LoVo (cell line): ENCODE data around the gene ZNF649.
"Not testable (repeated sequence)": the region's sequence is repeated elsewhere in the genome, so short reads cannot be mapped to it uniquely, and the experiment has no call there.

Experiments used
- DNase-seq: peaks from one replicate; pipeline ENCODE4 v3.0.0-alpha.2; 2016; ENCODE audit warnings: low spot score

ZNF649 gene

DNA sequence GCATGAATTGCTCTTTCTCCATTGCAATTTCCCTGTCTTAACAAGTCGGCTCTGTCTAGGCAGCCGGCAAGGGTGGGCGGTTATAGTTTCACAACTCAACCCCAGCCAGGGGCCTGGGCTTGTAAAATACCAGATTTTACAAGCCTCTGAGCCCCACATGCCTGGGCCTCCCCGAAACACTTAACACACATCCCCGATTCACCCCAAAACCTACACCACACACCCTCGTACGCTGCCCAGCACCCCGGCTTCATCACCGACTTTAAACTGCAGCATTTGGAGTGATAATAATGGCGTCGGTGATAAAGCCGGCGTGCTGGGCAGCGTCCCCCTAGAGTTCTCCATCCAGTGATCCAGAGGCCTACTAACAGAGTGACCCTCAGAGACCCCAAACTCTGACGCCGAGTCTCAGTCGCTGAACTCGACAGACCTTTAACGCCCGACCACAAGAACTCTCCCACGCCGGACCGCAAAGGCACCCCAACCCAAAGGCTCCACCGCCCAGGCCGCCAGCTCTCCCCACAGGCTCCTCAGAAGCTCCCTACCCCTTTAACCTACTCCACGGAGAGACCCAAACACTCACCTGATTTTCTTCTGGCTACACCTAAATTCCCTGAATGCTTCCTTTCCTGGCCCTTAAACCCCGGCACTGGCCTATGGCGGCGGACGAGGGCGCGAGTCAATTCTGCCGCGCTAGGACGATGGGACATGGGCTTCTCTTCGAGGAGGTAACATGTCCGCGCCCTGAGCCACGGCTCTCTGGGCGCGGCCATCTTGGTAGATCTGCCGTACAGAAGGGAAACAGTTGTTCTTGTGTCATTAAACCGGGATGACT, at the start of gene ZNF649:
TSS of gene ZNF649 (minus strand) at position 687 of the 835 bp plus-strand sequence. CDS start 4,910 bp downstream, outside the sequence.
- DNase-seq, result no peak

DNA sequence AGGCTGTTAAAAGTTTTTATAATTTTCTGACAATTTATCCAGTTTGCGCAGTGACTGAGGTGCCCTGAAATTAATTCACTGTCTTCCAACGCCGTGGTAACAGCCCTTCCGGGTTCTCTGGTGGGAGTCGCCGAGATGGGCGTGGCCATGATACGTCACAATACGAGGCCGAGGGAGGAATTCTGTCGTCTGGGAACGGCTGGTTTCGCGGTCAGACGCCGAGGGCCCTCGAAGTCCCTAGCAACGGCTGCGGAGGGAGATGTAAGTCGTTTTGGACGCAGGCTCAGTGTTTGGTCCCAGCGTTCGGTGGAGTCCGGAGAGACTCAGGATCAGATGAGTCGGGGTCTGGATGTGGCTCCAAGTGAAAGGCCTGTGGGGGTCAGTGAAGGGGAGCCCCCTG, 44.2 kb upstream of the ZNF649 start:
- no peak for DNase-seq

DNA sequence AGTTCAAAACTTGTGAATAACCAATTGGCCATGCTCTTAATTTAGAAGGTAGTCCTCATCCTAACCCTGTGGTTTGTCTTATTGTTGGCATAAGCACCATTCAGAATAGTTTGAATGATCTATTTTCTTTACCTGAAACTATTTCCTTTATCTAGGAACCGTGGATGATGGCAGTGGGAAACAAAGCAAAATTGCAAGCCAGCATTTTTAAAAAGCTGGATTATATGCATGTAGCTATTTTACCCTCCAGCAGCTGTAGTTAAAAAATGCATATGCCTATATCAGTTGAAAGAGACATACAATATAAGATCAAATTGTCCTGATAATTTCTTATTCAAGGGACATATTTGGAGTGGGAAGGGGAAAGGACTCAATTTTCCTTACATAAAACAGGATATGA, 41.8 kb upstream of the ZNF649 start:
- DNase-seq, result no peak

DNA sequence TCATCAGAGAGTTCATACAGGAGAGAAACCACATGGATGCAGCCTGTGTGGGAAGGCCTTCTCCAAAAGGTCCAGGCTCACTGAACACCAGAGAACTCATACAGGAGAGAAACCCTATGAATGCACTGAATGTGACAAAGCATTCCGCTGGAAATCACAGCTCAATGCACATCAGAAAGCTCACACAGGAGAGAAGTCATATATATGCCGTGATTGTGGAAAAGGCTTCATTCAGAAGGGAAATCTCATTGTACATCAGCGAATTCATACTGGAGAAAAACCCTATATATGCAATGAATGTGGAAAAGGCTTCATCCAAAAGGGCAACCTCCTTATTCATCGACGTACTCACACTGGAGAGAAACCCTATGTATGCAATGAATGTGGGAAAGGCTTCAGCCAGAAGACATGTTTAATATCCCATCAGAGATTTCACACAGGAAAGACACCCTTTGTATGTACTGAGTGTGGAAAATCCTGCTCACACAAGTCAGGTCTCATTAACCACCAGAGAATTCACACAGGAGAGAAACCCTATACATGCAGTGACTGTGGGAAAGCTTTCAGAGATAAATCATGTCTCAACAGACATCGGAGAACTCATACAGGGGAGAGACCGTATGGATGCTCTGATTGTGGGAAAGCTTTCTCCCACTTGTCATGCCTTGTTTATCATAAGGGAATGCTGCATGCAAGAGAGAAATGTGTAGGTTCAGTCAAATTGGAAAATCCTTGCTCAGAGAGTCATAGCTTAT, 40.2 kb upstream of the ZNF649 start:
- no peak for DNase-seq

DNA sequence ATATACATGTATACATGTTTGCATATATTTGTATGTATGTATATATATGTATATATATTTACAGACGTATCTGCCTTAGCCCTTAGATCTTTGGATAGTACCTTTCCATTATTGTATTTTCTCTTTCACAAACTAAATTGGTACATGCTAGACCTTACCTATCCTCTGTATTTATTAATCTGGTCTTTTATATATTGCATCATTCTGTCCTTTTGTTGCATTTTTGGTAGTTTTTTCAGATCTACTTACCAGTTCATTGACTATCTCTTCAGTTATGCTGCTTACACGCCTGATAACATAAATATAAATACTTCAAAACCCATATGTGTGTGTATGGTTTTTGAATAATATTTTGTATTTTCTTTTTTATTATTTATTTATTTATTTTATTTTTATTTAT, 34.1 kb upstream of the ZNF649 start:
- DNase-seq, result no peak

DNA sequence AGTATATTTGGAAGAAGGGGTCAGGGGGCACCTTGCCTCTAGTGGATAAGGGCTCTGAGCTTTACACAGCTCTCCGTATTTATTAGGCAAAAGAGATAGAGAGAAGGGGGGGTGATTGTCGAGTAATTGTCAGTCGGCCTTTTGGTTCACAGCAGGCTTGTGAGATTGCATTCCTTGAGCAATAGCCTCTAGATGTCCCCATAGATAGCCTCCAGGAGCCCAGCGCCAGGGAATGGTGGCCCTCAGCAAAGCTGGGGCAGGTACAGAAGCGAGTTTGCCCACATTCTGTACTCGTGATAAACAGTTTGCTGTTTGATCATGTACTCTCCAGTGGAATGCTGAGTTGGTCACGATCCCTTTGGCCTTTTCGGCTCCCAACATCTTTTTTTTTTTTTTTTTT, 27.1 kb upstream of the ZNF649 start:
- no peak for DNase-seq

DNA sequence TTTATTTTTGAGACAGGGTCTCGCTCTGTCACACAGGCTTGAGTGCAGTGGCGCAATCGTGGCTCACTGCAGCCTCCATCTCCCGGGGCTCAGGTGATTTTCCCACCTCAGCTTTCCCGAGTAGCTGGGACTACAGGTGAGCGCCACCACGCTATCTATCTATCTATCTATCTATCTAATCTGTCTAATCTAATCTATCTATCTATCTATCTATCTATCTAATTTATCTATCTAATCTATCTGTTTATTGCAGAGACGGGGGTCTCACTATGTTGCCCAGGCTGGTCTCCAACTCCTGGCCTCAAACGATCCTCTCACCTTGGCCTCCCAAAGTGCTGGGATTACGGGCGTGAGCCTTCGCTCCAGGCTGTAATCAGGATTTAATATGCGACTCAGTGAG, 23.0 kb upstream of the ZNF649 start:
- DNase-seq, result no peak

DNA sequence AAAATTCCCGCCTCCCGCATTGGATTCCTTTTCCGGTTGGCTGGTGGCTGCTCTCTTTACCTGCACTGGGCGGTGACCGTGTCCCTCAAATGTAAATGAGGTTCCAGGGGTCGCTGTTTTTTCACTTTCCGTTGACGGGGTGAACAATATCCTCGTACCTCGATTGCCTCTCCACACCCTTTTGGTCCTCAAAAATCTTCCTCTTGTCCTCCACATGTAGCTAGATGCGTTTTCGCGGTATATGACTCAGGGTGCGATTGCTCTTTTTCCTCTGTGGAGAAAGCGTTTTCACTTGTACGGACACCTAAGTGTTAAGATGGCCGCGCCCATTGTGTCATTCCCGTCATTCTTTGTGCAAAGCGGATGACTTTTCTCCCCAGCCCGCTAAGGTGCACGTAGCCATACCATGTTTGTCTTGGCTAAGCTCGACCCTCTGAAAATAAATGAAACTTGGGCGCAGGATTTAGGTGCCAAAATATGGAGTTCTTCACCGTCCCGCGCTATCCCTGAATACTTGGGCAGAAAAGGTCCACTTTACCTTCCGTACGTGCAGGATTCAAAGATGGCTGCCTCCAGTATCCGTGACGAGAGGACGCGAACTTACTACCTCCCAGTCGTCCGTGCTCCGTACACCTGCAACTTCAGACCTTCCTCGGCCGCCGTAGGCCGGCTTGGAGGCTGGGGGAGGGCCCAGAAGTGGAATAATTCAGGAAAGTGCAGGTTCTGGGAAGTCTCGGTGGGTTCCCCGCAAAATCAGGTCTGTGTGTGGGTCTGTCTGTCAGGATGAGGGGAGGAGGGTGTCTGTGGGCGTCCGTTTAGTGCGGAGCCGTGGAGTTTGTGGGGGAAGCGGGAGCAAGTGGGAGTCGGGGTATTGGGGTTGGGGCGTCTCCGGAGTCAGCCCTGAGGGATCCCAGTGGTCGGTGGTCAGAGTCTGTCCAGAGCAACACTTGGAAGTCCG, 22.2 kb upstream of the ZNF649 start, which contains the start of gene ZNF613:
TSS of gene ZNF613 (plus strand) at position 689 of the 958 bp plus-strand sequence. CDS start 8,749 bp downstream, outside the sequence.
- DNase-seq, result no peak

DNA sequence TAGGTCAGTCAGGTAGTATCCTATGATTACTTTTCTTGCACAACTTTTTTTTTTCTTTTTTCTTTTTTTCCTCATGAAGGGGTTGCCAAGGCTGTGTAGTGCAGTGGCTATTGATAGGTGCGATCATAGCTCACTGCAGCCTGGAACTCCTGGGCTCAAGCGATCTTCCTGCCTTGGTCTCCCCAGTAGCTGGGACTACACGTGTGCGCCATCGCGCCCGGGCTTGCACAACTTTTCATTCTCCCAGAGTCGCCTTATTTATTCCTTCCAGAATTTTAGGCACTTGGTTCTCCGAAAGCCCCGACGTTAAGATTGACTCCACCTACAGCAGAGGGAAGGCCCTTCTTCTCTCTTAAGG, 21.6 kb upstream of the ZNF649 start:
- no peak for DNase-seq

DNA sequence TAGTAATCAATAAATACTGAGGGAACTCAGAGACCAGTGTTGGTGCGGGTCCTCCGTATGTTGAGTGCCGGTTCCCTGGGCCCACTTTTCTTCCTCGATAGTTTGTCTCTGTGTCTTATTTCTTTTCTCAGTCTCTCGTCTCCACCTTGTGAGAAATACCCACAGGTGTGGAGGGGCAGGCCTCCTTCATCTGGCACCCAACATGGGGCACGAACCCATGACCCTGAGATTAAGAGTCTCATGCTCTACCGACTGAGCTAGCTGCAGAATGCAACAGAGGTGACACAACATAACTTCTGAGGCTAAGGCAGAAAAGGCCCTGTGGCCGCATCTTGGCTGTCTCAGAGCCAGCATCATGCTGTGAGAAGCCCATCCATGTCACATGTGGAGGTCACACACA, 17.1 kb upstream of the ZNF649 start:
- no peak for DNase-seq

DNA sequence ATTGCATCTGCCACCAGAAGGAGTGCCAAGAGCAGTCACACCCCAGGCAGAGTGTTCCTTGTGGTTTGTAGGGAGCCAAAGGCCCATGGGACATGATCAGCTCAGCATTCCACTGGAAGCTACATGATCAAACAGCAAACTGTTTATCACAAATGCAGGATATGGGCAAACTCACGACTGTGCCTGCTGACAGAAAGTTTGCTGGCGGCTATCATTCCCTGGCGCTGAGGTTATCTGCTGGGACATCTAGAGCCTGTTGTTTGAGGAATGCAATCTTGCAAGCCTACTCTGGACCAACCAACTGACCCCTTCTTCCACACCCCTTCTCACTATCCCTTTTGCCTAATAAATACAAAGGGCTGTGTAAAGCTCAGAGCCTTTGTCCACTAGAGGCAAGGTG, 14.8 kb upstream of the ZNF649 start:
- DNase-seq, result no peak

DNA sequence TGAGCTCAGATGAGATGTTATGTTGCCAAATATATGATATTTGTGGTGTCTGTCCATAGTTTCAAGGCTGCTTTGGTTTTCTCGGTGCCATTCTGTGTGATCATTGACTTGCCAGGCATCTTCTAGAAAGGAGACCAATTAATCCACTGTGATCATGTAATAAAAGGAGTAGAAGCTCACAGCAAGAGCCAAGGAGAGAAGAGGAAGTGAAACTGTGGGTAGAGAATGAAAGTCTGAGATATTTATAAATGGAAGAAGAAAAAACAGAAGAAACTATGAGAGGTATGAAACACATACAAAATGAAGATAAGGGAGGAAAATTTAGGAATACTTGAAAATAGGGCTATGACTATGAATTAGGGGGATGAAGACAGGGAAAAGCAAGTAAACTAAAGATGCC, 11.3 kb upstream of the ZNF649 start:
- DNase-seq, result no peak

DNA sequence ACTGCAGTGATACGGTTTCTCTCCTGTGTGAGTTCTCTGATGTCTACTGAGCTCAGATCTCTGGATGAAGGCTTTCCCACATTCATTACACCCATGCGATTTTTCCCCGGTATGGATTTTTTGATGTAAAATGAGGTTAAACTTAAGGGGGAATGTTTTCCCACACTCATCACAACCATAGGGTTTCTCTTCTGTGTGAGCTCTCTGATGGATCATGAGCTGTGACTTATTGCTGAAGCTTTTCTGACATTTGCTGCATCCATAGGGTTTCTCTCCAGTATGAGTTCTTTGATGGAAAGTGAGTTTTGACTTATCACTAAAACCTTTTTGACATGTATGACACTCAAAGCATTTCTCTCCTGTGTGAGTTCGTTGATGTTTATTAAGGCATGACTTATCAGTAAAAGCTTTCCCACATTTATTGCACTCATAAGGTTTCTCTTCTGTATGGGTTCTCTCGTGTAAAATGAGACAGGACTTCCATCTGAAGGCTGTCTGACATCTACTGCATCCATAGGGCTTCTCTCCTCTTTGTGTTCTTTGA, 10.6 kb upstream of the ZNF649 start:
- DNase-seq, result no peak

DNA sequence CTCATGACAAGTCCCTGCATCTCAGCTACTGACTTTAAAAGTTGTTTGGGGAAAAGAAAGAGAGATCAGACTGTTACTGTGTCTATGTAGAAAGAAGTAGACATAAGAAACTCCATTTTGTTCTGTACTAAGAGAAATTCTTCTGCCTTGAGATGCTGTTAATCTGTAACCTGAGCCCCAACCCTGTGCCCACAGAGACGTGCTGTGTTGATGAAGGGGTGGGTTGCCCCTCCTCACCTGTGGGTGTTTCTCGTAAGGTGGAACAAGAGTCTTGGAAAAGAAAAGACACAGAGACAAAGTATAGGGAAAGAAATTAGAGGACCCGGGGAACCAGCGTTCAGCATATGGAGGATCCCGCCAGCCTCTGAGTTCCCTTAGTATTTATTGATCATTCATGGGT, 3.2 kb upstream of the ZNF649 start:
- DNase-seq, result not testable (repeated sequence)

DNA sequence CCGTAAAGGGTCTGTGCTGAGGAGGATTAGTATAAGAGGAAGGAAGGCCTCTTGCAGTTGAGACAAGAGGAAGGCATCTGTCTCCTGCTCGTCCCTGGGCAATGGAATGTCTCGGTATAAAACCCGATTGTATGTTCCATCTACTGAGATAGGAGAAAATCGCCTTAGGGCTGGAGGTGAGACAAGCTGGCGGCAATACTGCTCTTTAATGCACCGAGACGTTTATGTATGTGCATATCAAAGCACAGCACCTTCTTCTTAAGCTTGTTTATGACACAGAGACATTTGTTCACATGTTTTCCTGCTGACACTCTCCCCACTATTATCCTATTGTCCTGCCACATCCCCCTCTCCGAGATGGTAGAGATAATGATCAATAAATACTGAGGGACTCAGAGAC, 1.3 kb upstream of the ZNF649 start:
- not testable (repeated sequence) for DNase-seq

DNA sequence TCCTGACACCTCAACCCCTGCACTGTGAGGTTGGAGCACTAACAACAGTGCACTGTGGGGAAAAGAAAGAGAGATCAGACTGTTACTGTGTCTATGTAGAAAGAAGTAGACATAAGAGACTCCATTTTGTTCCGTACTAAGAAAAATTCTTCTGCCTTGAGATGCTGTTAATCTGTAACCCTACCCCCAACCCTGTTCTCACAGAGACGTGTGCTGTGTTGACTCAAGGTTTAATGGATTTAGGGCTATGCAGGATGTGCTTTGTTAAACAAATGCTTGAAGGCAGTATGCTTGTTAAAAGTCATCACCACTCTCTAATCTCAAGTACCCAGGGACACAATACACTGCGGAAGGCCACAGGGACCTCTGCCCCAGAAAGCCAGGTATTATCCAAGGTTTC, 822 bp upstream of the ZNF649 start:
- DNase-seq, result not testable (repeated sequence)

DNA sequence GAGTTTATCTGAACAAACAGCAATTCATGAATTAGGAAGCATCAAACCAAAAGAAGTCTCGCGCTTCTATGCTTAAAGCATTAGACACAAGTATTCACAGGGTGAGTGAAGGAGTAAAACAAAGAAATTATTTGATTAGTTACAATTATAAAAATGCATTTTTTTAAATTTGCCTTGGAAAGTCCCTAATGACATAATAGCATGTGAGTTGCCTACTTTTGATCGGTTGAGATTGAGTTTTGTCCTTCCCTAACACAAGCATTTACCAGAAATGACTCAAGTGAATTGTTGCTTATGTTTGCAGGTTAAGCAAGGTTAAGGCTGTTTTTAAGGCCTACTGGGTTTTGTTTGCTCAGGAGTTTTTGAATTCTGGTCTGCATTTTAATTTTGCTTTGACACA, 389 bp upstream of the ZNF649 start:
- no peak for DNase-seq

DNA sequence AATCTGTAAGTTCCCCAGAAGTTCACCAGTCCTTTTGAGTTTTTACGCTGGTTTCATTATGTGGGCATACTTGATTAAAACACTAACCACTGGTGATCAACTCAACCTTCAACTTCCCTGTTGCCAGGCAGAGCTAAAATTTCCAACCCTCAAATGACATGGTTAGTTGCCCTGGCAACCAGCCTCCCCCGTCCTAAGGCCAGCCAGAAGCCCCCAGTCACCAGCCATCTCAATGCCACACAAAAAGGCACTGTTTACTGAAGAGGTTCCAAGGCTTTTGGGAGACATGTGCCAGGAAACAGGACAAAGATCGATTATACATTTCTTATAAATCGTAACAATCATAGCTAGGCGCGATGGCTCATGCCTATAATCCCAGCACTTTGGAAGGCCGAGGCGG, 1.6 kb downstream of the ZNF649 start:
- no peak for DNase-seq

DNA sequence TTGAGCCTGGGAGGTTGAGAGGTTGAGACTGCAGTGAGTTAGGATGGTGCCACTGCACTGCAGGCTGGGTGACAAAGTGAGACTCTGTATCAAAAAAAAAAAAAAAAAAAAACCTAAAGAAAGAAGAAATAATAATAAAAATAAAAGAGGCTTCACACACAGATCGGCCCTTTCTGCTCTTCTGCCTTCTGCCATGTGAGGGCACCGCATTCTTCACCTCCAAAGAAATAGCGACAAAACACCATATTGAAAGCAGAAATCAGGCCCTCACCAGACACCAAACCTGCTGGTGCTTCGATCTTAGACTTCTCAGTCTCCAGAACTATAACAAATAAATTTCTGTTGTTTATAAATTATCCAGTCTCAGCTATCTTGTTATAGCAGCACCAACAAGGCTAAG, 3.0 kb downstream of the ZNF649 start:
- no peak for DNase-seq

DNA sequence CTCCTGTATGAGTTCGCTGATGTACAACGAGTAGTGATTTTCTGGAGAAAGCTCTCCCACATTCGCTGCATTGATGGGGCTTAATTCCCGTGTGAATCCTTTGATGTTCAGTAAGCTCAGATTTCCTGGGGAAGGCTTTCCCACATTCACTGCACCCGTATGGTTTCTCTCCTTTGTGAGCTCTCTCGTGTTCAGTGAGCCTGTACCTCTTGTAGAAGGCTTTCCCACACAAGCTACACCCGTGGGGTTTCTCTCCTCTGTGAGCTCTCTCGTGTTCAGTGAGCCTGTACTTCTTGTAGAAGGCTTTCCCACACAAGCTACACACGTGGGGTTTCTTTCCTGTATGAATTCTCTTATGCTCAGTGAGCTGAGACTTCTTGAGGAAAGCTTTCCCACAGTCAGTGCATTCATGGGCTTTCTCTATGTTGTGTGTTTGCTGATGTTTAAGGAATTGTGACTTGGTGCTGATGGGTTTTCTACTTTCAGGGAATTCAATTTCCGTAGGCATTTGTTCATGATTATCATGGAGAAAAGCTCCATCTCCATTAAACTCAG, 13.5 kb downstream of the ZNF649 start:
- DNase-seq, result no peak

DNA sequence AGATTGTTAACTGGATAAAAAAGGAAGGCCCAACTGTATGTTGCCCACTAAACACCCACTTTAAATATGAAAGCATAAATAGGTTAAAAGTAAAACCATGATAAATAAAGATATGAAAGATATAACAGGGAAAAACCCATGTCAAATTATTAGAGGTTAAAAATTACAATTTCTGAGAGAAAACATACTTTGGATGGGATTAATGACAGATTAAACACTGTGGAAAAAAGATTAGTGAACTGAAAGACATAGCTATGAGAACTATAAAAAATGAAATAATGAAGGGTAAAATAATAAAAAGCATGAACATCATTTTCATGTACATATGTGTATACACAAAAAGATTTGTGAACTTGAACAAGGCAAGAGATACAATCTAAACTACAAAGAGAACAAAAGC, 14.9 kb downstream of the ZNF649 start:
- no peak for DNase-seq
